Posterior vena cava (tissue), 2 donors: ENCODE data around the gene ATP2B2. TPM values are rescaled to one million over a fixed set of nuclear protein-coding genes. Genes with fewer than 3 reads are reported as not detected.

Experiments used
- DNase-seq: peaks from one replicate; pipeline ENCODE4 v3.0.0-alpha.2; 2020; ENCODE audit warnings: low spot score
- intact Hi-C, 2 donors: fragments of 100-400 bp; cut with DNase I; formaldehyde crosslinking; loops; one replicate each; pipeline versions ENCODE4 v1.14.1 to v1.14.2; 2022 to 2023
- total RNA-seq, 2 donors: library from RNA; stranded (reverse); fragmentation: NEBNext Ultra II Directional; extraction: Animal tissue kit (Norgen Biotek cat#: 25700); gene quantifications; one replicate each; pipeline ENCODE4 v1.2.1, GENCODE V29; 2021
- donor health status: DM: yes; HTN: yes; CAD: no.
- donor health status: DM: yes; HTN: yes; CAD: no.

ATP2B2 gene
- total RNA-seq, 2 donors from 2014 or later, result 0.29 to 0.42 TPM

DNA sequence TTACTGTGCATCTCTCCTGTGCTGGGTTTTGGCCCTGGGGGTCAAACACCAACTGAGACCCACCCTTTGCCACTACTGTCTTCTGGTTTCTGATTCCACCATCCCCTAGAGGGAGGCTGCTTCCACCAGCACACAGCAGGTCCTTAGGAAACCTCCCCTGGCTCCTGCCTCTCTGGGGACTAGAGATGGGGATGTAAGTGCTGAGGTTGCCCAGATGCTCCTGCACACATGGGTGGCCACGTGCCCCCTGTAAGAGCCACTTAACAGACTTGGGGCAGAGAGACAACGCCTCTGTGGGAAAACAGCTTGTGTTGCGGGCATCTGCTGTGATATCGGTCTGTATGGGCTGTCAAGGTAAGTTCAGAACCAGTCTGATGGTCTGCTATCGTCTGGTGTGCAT lies 83.4 kb downstream of the ATP2B2 start:
- no peak for DNase-seq
- intact Hi-C loops, result no loop called here

DNA sequence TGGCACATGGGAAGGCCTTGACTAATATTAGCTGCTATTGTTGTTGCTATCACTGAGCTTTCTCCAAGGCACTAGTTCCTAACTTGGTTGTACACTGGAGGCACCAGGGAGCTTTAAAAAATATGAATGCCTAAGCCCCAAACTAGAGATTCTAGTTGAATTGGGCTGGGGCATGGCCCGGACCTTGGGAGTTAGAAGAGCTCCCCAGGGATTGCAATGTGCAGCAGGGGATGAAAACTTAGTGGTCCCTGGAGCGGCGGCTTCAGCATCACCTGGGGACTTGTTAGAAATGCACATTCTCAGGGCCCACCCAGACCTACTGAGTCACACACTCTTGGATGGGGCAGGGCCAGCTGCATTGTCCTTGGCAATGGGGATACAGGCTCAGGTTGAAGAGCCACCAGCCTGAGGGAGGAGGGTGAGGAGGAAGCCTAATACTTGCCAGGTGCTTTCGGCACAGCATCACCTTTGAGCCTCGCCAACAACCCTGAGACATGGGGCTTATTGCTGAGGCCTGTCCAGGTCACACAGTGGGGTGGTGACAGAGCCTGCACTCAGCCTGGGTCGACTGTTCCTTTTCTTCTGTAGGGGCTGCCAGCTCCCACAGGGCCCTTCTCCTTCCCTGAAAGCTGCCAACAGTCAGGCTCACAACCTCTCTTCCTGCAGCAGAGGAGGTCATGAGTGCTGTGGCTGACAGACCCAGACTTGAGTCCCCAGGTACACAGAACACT lies 84.5 kb downstream of the ATP2B2 start:
- no peak for DNase-seq
- intact Hi-C loops, result no loop called here

DNA sequence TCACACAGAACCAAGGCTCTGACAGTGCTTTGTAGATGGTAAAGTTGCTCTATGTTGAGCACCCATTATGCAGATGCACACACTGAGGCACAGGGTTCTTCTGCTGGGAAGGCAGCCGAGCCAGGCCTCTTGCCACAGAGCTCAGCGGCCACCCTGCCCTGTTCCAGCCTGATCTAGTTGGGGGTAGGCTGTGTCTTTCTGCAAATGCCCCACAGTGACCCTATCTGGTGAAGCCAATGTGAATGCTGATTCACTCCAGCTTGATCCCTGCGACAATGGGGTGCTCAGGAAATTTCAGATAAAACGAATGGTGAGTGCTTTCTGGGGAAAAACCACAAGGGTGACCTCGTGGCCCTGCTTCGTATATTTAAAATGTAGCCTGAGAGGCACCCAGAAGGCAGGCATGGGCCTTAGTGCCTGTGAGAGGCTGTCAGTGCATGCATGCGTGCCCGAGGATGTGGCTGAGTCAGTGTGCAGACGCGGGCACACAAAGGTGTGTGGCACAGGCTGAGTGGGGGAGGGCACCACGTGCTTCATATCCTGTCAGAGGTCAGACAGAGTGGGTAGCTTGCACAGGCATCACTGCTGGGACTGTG lies 85.7 kb downstream of the ATP2B2 start:
- DNase-seq, result no peak
- intact Hi-C loops, result no loop called here

DNA sequence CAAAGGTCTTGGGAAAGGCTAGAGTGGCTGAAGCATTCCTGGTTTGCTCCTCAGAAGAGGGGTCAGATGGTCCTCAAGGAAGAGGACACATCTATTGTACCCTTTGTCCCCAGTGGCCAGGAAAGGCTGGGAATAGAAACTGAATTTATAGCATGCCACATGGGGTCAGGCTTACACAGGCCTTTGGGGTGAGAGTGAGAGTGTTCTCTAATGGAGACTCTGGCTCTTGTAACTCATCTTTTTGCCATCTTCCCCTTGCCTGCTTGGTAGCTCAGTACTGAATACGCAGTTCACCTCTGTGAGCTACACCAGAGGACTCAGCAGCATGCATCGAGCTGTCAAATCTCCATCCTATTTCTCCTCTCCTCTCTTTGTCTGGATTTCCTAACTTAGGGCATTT lies 87.5 kb downstream of the ATP2B2 start:
- intact Hi-C loops, result no loop called here
- DNase-seq, result no peak

DNA sequence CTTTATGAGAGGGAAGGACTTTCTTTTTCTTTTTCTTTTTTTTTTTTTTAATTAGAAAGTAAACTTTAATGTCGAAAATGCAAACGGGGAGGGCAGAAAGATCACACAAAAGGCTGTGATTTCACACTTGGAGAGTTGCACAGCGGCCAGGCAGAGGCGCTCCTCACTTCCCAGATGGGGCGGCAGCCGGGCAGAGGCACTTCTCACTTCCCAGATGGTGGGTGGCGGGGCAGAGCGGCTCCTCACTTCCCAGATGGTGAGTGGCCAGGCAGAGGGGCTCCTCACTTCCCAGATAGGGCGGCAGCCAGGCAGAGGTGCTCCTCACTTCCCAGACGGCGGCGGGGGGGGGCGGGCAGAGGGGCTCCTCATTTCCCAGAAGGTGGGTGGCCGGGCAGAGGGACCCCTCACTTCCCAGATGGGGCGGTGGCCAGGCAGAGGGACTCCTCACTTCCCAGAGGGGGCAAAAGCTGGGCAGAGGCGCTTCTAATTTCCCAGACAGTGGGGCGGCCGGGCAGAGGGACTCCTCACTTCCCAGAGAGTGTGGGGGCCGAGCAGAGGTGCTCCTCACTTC lies 88.6 kb downstream of the ATP2B2 start:
- DNase-seq, result no peak
- intact Hi-C loops, result no loop called here

DNA sequence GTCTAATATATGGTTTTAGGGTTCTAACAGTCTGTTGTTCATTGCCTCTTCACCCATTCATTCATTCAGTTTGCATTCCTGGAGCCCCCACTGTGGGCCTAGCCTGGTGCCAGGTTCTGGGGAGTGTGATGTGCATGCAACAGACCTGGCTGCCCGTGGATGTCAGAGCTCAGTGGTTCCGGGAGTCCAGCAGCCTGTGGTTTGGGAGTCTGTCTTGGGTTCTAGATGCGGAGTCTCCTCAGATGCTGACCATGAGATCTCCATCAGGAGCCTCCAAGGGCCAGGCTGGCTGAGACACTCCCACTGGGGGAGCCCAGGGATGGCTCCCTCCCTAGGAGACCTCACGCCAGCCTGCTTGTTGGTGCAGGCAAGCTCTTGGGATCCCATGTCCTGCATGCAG lies 92.3 kb downstream of the ATP2B2 start:
- no peak for DNase-seq
- intact Hi-C loops, result no loop called here

DNA sequence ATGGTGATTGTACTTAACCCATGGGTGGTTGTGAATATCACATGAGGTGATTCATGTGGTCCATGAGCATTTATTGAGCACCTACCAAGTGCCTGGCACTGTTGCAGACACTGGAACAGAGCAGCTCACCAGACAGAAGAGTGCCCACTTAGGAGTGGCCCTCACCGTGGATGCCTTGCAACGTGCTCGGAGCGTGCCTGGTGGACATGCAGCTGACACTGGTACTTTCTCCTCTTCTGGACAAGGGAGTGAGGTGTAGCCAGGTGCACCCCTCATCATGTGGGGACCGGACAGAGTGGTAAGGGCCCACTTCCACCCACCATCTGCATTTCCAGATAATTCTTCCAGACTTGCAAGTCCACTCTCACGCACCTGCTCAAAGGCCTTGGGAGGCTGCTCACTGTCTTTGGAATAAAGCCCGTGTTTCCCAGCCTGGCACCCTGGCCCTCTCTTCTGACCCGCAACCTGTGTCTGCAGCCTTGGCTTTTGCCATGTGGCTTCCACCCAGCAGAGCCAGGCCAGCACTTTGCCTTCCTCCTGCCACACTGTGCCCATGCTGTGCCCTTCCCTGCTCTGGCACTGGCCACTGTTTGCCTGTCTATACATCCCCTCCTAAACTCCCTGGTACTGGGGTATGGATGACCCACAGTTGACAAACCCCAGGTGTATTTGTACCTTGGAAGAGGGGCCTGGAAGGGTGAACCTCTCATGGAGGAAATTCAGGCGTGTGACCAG lies 93.6 kb downstream of the ATP2B2 start:
- intact Hi-C loops, result no loop called here
- no peak for DNase-seq

DNA sequence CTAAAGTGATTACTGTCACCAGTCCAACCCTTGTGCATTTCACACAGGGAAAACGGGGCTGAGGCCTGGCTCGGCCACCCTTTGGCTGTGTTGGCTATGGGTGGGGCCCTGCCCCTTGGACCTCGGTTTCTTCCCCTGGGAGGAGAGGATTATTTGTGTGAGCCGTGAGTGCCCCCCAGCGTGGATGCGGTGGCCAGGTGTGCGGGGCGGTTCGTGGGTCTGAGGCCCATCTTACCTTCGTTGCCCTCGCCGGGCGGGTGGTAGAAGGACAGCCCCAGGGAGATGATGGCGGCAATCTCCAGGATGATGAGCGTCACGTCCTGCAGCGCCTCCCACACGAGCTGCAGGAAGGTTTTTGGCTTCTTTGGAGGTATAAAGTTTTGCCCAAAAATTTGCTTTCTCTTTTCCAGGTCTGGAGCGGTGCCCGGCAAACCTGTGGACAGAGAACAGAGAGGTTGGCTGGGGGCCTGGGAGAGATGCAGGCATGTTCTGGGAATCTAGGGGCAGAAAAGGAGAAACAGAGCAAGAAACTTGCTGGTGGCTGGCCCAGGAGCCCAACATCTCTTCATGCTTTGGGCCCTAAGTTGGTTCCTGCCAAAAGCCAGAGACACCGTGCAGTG lies 94.9 kb downstream of the ATP2B2 start:
- no peak for DNase-seq

DNA sequence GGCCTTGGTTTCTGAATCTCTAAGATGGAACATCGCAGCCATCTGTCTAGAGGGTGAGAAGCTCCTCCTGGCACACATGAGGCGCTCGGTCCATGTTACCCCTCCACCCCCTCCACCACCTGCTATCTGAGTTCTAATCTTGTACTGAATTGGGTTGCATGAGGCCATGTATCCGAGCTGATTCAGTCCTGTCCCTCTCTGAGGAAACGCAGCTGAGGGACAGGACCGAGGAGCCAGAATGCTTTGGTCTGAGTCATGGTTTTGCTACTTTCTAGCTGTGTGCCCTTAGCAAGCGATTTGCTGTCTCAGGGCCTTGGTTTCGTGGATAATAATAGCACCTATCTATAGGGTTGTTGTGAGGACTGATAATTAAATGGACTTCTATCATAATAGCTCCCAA lies 96.7 kb downstream of the ATP2B2 start:
- intact Hi-C loops, result no loop called here
- no peak for DNase-seq

More for the DNA sequence above, 94.9 kb downstream of the ATP2B2 start:
- intact Hi-C loops, result no loop called here

DNA sequence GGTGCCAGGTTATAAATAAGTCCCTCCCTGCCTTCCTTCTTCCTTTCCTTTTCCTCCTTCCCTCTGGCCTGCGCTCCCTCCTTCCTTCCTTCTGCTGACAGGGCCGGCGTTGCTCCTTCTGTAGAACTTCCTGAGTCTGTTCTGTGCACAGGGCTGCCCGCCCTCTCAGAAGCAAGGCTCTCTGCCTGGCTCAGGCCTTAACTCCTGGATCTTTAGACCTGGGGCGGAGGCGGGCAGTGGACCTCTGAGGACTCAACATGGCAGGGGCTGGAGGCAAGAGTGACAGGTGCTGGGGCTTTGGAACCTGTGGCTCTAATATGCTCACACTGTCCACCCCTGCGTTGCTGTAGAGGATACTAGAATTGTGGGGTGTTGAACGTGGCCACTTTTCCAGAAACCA lies 98.0 kb downstream of the ATP2B2 start:
- DNase-seq, result no peak
- intact Hi-C loops, result no loop called here

DNA sequence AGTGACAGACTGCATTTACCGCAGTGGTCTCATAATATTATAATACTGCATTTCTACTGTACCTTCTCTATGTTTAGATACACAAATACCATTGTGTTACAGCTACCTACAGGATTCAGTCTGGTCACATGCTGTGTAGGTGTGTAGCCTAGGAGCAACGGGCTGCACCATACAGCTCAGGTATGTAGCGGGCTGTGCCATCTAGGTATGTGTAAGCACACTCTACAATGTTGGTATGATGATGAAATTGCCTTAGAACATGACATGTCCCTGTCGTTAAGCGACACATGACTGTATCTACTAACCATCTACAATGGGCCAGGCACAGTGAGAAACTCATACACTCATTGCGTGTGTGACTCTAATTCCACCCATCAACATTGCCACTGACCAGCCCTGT lies 99.0 kb downstream of the ATP2B2 start:
- intact Hi-C loops, result no loop called here
- DNase-seq, result no peak

DNA sequence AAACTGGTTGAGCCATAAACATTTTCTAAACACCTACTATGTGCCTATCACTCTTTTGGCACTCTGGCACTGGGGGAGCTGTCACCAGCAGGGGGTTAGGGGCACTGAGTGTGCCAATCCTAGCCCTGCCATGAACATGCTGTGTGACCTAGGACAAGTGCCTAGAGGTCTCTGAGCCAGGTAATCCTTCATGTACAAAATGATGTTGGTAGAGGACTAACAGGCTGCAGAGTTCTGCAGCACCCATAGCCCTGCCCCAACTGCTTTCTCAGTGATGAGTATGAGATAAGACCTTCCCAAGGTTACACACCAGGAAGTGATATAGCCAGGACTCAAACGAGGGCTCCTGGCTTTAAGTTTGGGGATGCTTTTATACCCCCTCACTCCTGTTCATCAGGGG lies 99.6 kb downstream of the ATP2B2 start:
- no peak for DNase-seq
- intact Hi-C loops, result no loop called here

DNA sequence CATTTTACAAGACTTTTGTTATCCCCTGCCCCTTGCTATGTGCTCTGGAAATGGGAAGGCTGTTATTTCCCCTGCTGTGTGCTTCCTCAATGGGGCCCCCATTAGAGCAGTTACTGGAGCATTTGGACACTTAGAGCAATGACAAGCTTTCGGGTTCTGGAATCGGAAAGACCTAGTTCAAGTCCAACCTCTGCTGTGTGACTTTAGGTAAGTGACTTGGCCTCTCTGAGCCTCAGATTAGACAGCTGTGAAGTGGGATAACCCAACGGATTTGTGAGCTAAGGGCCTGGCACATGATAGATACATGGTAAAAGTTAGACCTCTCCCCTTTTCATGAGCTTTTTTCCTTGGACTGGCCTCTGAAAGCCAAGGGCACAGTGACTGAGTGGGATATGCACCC lies 100.5 kb downstream of the ATP2B2 start:
- DNase-seq, result no peak
- intact Hi-C loops, result no loop called here

DNA sequence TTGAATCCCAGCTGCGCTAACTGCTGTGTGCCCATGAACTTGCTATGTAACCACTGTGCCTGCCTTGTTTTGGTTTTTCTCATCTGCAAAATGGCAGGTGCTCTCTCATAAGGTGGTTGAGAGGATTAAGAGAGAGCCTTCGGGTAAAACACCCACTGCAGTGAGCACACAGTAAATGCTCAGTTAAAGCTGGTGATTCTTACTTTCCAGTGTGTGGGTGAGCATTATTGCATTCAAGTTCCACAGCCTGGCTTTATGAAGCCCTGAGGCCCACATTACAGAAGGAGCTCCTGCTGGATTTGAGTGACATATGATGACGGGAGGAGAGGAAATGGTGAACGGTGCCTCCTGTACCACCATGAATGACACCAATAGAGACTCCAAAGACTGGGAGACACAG lies 101.0 kb downstream of the ATP2B2 start:
- DNase-seq, result no peak
- intact Hi-C loops, result no loop called here

DNA sequence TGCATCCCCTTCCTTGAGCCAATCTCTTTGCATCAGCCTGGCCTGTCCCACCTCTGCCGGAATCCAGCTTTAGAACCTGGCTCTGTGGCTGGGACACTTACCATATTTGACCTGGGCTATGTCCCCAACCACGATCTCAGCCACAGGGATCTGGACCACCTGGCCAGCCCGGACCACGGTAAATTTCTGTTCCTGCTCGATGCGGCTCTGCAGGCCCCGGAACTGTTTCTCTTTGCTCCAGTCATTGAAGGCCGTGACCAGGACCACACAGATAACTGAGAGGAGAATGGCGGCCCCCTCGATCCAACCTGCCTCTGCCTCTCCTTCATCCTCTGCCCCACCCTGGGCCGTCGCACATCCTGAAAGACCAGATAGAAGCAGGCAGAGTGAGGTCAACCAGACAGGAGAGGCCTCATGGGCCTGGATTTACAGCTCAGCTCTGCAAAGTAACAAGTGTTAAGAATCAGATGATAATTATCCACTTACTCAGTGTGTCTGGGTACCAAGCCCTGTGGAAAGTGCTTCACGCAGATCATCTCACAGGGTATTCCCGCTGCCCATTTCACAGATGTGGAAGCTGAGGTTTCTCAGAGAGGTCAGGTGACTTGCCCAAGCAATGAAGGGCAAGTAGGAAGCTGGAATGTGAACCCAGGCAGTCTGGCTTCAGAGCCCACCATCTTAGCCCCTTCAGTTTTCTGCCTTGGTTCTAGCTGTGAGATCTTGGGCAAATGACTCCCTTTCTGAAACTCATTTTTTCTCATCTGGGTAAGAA lies 103.2 kb downstream of the ATP2B2 start:
- no peak for DNase-seq
- intact Hi-C loops, result no loop called here

DNA sequence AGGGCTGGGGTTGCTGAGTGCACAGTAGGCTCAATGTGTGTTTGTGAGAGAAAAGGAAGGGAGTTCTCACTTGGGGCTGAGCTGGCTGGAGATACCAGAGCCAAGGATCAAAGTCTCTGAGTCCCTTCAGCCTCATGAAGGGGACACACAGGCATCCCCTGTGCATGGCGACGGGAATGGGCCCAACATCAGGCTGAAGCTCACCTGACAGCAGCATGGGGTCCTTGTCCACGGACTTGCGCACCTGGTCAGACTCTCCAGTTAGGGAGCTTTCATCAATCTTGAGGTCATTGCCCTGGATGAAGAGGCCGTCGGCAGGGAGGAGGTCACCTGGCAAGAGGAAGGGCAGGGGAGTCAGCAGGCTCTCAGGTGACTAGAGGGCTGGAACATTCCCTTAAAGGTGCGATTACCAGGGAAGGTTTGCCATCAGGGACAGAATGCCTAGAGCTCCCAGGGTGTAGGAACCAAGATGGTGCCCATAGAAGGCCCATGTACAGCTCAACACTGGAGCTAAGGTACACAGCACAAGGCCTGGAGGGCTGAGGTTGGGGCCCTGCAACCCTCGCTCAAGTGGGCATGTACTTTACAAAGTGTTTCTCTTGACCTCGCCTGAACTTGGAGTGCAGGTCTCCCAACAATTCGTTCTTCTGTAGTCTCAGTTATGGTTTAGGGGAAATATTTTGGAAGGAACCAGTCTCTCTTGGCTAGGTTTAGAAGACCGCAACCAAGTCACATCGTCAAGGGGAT lies 104.5 kb downstream of the ATP2B2 start:
- DNase-seq, result no peak
- intact Hi-C loops, result no loop called here

DNA sequence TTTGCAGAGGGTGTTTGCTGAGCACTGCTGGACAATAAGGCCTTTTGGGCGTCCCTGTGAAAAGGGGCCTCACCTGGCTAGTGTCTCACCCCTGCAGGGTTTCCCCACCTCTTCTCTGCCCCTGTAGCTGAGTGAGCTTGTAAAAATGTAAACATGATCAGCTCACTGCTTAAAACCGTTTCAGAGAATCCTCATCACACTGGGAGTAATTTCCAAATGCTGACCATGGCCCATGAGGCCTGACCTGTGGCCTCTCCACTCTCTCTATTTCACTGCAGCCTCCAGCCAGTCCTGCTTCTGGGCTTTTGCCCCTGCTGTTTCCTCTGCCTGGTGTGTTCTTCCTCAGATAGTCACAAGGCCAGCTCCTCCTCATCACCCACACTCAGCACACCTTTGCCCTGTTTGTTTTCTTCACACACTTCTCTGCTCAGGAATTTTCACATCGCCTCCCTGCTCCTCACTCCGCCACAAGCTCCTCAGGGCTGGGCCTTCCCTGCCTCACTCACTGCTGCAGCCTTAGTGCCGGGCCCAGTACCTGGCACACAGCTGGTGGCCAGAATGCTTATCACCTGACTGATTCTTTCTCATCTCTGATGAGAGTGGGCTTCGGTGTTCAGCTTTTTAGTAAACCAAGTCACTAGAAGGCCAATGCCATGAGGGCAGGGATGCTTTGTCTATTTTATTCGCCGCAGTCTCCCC lies 105.2 kb downstream of the ATP2B2 start:
- no peak for DNase-seq
- intact Hi-C loops, result no loop called here

DNA sequence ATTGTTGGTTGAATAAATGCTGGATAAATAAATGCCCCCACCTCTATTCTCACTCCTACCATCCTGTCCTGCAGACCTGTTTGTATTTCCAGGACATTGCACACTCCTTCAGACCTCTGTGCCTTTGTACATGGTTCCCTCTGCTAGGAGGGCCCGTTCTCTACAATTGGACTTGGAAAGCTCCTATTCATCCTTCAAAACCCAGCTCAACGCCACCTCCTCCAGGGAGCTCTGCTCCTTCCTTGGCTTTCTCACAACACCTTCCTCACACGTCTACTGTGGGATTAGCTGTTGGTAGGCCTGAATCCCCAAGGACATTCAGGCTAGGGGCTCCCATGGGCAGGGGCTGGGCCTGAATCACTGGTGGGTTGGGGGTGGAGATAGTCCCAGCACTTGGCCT lies 105.8 kb downstream of the ATP2B2 start:
- DNase-seq, result no peak
- intact Hi-C loops, result no loop called here
